KBM-7 (cell line): ENCODE measurements around the gene OSBPL9.

ENCODE experiments used
- DNase-seq: peaks from one replicate; pipeline ENCODE4 v3.0.0-alpha.2; 2015
- in situ Hi-C: fragments of 300-500 bp; cut with MboI; formaldehyde crosslinking; loops from 2 replicates; pipeline ENCODE4 v1.14.3; 2020; ENCODE audit warnings: low sequenced_read_pairs, low pct_unique_long_range_greater_than_20kb, mixed read lengths

OSBPL9 gene

GRCh38 chr1:51616903-51617708 lies at the start of gene OSBPL9:
Gene OSBPL9, plus strand, starts transcription at chr1:51617092. Its CDS starts 19 bp downstream, at chr1:51617111.
- in situ Hi-C loops = no loop called here

GRCh38 chr1:51567653-51568052 lies 49.2 kb upstream of the OSBPL9 start:
- DNase-seq = no peak
- in situ Hi-C loops = no loop called here

More at GRCh38 chr1:51616903-51617708, at the start of gene OSBPL9:
- DNase-seq = peak; percentile 73

- DNase-seq = no peak
- in situ Hi-C loops = no loop called here
Observed at GRCh38 chr1:51568231-51568935, 48.5 kb upstream of the OSBPL9 start.

GRCh38 chr1:51569284-51570062 lies 47.4 kb upstream of the OSBPL9 start:
- in situ Hi-C loops = no loop called here
- peak; percentile 70 for DNase-seq

- DNase-seq = peak; percentile 51
- in situ Hi-C loops = no loop called here
Observed at GRCh38 chr1:51570063-51570710, 46.7 kb upstream of the OSBPL9 start.

- in situ Hi-C loops = no loop called here
- no peak for DNase-seq
Observed at GRCh38 chr1:51572365-51572764, 44.5 kb upstream of the OSBPL9 start.

GRCh38 chr1:51574796-51575195 lies 42.1 kb upstream of the OSBPL9 start:
- in situ Hi-C loops = no loop called here
- no peak for DNase-seq

GRCh38 chr1:51575406-51576084 lies 41.3 kb upstream of the OSBPL9 start:
- peak; percentile 76 for DNase-seq
- in situ Hi-C loops = no loop called here

GRCh38 chr1:51576085-51576444 lies 40.8 kb upstream of the OSBPL9 start:
- in situ Hi-C loops = no loop called here
- DNase-seq = no peak

GRCh38 chr1:51576923-51577322 lies 40.0 kb upstream of the OSBPL9 start:
- in situ Hi-C loops = no loop called here

GRCh38 chr1:51578383-51579109 lies 38.3 kb upstream of the OSBPL9 start:
- in situ Hi-C loops = no loop called here
- DNase-seq = no peak

More at GRCh38 chr1:51576923-51577322, 40.0 kb upstream of the OSBPL9 start:
- peak; percentile 35 for DNase-seq

GRCh38 chr1:51581238-51581637 lies 35.7 kb upstream of the OSBPL9 start:
- in situ Hi-C loops = no loop called here
- DNase-seq = no peak

- in situ Hi-C loops = no loop called here
- no peak for DNase-seq
Observed at GRCh38 chr1:51583532-51583931, 33.4 kb upstream of the OSBPL9 start.

- no peak for DNase-seq
- in situ Hi-C loops = no loop called here
Observed at GRCh38 chr1:51584021-51584420, 32.9 kb upstream of the OSBPL9 start.

- in situ Hi-C loops = no loop called here
- no peak for DNase-seq
Observed at GRCh38 chr1:51592711-51593110, 24.2 kb upstream of the OSBPL9 start.

- DNase-seq = no peak
- in situ Hi-C loops = no loop called here
Observed at GRCh38 chr1:51594716-51595115, 22.2 kb upstream of the OSBPL9 start.

- in situ Hi-C loops = no loop called here
- DNase-seq = no peak
Observed at GRCh38 chr1:51600529-51600928, 16.4 kb upstream of the OSBPL9 start.

GRCh38 chr1:51600965-51601364 lies 15.9 kb upstream of the OSBPL9 start:
- in situ Hi-C loops = no loop called here
- no peak for DNase-seq
